ENCODE measurements around the gene USH1G.

USH1G gene

DNA sequence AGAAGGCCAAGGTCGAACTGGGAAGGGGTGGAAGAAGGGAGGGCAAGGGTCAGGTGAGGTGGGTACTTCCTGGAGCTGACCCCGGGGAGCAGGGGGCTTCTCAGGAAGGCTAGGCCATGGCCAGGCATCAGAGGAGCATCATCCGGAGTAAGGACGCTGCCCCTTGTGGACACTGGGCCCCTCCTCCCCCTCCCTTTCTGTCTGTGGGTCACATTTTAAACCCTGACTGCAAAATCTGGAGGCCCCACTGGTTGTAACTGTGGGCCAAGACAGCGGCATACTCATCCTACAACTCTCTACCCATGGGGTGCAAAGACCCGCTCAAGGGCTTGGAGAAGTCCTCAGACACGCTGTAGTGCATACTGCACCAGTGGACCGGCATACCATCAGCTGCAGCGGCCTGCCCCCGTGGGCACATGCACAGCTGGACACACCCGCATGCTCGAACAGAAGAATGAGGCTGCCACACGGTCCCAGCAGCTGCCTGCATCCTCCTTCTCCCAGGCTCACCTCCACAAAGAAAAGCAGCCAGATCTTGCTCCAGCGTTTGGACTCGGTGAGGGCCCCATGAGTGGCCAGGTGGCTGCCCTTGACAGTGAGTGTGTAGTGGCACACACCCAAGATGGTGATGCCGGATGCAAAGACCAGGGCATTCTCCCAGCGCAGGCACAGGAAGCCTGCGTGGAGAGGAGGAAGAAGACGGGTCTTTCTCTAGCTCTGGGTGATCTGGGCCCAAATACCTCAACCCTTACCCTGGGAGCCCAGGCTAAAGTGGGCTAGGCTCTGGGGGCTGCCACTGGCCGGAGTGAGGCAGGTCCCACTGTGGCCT lies 30.8 kb downstream of the USH1G start:
- H3K9me3 ChIP-seq (ENCODE audit: control insufficient read depth, insufficient read depth, low read length) = no peaks in the 10 kb centered on the region
- peak overlapping the region; percentile 63; the same call in 1 of the 2 replicates for H3K9ac ChIP-seq (ENCODE audit: low read depth, low read length)
- peaks cover 16% of the 10 kb centered on the region for H3K4me1 ChIP-seq (ENCODE audit: insufficient read depth, low read length)
- no peaks in the 10 kb centered on the region for H3K36me3 ChIP-seq (ENCODE audit: insufficient read depth, low read length)

DNA sequence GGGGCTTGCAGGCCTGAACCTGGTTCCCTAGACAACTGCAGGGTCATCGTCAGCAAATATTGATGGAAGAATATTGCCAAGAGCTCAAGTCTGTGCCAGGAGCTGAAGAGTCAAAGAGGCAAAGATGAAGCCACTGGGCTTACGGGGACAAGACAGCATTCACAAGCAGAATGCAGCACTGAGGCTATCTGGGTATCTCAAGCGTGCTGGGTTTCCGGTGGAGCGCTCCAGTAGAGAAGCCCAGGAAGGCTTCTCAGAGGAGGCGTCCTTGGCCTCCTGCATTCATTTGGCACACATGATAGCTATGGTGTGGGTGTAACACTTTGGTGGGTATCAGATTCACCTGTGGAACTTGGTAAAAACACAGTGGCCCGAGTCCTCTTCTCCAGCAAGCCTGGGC lies 32.5 kb downstream of the USH1G start:
- Histone ChIP-seq H3K4me1 (ENCODE audit: insufficient read depth, low read length) (peaks cover 16% of the 10 kb centered on the region), H3K9ac (ENCODE audit: low read depth, low read length) (no peak overlapping the region), H3K36me3 (ENCODE audit: insufficient read depth, low read length) (no peaks in the 10 kb centered on the region), H3K9me3 (ENCODE audit: control insufficient read depth, insufficient read depth, low read length) (no peaks in the 10 kb centered on the region)

DNA sequence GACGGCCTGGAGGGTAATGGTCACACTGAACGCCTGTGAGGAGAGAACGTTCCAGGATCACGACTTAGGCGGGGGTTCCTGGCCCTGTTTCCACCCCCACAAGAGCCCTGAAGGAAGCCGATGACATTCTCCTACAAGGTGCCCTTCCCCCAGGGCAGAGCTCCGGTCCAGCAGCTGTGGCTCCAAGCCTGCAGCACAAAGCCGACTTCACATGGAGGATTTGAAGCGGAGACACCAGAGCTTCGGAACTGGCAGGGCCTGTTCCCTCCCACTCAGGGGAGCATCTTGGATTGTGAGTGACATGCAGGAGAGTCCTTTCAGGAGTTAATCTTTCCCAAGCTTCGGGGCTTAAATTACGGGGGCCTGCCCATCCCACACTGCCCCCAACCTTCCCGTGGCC lies 34.6 kb downstream of the USH1G start:
- Histone ChIP-seq H3K4me1 (ENCODE audit: insufficient read depth, low read length) (peaks cover 13% of the 10 kb centered on the region), H3K36me3 (ENCODE audit: insufficient read depth, low read length) (no peaks in the 10 kb centered on the region), H3K9me3 (ENCODE audit: control insufficient read depth, insufficient read depth, low read length) (no peaks in the 10 kb centered on the region), H3K9ac (ENCODE audit: low read depth, low read length) (no peak overlapping the region)

DNA sequence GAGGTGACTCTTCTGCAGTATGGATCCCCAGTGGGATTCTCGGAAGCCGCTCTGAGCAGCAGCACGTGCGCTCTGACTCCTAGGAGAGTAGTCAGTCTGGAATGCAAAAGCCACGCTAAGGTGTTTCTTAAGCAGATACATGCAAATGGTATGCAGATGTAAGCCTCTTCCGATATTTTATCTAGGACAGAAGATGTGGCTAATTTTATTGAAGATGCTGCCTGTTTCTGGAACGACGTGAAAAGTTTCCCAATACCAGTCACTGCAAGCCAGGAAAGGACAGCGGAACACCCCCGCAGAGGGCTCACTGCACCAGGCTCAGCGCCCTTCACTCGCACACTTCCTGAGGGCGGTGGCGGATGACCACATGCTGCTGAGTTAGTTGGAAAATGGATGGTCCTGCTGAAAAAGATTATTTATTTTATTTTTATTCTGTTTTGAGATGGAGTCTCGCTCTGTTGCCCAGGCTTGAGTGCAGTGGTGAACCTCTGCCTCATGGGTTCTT lies 39.8 kb downstream of the USH1G start:
- Histone ChIP-seq H3K36me3 (ENCODE audit: insufficient read depth, low read length) (no peaks in the 10 kb centered on the region), H3K9me3 (ENCODE audit: control insufficient read depth, insufficient read depth, low read length) (no peaks in the 10 kb centered on the region)

DNA sequence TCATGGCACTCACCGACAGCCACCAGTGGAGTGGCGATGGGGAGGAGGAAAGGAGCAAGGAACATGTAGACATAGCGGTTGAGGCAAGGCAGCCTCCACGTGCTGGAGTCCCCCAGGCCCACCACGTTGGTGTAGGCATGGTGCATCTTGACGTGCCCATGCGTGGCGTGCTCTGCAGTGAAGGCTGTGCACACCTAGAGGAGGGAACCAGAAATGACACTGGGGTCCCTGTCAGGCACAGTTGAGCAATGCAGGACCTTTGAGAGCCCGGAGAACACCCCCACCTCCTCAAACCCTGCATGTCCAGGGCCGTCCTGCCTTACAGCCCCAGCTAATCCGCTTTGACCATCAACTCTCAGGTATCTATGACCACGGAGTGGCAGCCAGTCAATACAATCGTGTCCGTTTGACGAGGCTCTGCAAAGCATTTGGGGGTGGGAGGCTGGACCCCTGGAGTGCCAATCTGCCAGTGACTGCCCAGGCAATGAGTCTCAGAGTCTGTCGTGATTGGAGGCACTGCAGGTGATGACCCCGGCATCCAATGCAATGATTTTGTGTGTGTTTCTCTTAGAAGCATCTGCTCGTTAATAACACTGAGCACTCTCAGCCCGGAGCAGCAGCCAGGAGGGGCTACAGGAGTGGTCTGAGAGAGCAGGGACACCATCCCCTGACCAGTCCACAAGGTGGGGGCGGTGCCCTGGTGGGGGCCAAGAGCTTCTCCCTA lies 40.4 kb downstream of the USH1G start:
- no peaks in the 10 kb centered on the region for H3K36me3 ChIP-seq (ENCODE audit: insufficient read depth, low read length)
- peaks cover 10% of the 10 kb centered on the region; the same call in 1 of the 2 replicates for H3K4me1 ChIP-seq (ENCODE audit: insufficient read depth, low read length)
- H3K9me3 ChIP-seq (ENCODE audit: control insufficient read depth, insufficient read depth, low read length) = no peaks in the 10 kb centered on the region
- H3K9ac ChIP-seq (ENCODE audit: low read depth, low read length) = no peak overlapping the region

More for the DNA sequence above, 39.8 kb downstream of the USH1G start:
- Histone ChIP-seq H3K4me1 (ENCODE audit: insufficient read depth, low read length) (peaks cover 11% of the 10 kb centered on the region; the same call in 1 of the 2 replicates), H3K9ac (ENCODE audit: low read depth, low read length) (no peak overlapping the region)

DNA sequence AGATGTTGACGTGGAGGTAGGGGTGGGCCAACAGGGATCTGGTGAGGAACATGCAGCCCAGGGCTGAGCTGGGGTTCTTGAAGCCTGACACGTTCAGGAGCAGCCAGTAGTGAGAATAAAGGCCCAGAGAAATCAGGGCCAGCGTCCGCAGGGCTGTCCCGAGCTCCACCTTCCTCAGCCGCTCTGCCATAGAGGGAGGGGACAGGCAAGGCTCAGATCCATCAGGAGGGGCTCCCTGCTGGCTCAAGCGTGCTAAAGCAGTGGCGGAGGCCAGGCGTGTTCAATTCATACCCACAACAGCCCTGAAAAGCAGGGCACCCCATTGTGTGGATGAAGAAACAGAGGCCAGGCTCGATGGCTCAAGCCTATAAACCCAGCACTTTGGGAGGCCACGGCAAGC lies 42.0 kb downstream of the USH1G start:
- no peaks in the 10 kb centered on the region for H3K9me3 ChIP-seq (ENCODE audit: control insufficient read depth, insufficient read depth, low read length)

DNA sequence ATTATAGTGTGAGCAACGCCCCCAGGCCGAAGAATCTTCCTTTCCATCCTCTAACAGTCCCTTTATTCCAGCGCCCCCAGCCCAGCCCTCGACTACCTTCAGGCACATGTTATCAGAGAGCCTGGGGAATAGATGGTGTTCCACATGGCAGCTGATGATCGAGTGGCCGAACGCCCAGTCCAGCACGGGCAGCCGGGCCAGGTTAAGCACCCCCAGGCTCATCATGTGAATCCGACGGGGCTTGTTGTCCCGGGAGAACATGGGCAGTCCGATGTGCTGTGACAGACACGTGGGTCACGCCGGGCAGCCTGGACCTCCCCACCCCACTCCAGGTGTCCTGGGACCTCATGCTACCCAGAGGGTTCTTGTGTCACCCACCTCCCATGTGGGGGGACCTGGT lies 43.7 kb downstream of the USH1G start:
- peaks cover 14% of the 10 kb centered on the region; the same call in 1 of the 2 replicates for H3K4me1 ChIP-seq (ENCODE audit: insufficient read depth, low read length)
- no peak overlapping the region for H3K9ac ChIP-seq (ENCODE audit: low read depth, low read length)
- H3K36me3 ChIP-seq (ENCODE audit: insufficient read depth, low read length) = no peaks in the 10 kb centered on the region
- H3K9me3 ChIP-seq (ENCODE audit: control insufficient read depth, insufficient read depth, low read length) = no peaks in the 10 kb centered on the region

More for the DNA sequence above, 42.0 kb downstream of the USH1G start:
- H3K36me3 ChIP-seq (ENCODE audit: insufficient read depth, low read length) = no peaks in the 10 kb centered on the region
- peaks cover 12% of the 10 kb centered on the region; the same call in 1 of the 2 replicates for H3K4me1 ChIP-seq (ENCODE audit: insufficient read depth, low read length)
- no peak overlapping the region for H3K9ac ChIP-seq (ENCODE audit: low read depth, low read length)

DNA sequence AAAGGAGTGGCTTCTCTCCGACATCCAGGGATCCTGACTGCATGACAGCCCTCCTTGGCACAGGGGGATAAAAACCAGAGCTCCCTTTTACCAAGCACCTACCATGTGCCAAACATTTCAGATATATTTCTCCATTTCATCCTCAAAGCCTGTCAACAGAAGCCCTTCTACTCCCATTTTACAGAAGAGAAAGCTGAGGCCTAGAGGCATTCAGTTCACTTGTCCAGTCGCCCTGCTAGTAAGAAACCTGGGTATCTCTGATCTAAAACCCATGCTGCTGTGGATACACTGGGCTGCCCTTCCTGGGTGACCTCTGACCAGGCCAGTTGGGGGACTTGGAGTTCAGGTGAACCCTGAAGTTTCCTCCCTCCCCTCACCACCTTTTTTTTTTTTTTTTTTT lies 44.4 kb downstream of the USH1G start:
- Histone ChIP-seq H3K36me3 (ENCODE audit: insufficient read depth, low read length) (no peaks in the 10 kb centered on the region), H3K9me3 (ENCODE audit: control insufficient read depth, insufficient read depth, low read length) (no peaks in the 10 kb centered on the region), H3K4me1 (ENCODE audit: insufficient read depth, low read length) (peaks cover 18% of the 10 kb centered on the region), H3K9ac (ENCODE audit: low read depth, low read length) (no peak overlapping the region)

DNA sequence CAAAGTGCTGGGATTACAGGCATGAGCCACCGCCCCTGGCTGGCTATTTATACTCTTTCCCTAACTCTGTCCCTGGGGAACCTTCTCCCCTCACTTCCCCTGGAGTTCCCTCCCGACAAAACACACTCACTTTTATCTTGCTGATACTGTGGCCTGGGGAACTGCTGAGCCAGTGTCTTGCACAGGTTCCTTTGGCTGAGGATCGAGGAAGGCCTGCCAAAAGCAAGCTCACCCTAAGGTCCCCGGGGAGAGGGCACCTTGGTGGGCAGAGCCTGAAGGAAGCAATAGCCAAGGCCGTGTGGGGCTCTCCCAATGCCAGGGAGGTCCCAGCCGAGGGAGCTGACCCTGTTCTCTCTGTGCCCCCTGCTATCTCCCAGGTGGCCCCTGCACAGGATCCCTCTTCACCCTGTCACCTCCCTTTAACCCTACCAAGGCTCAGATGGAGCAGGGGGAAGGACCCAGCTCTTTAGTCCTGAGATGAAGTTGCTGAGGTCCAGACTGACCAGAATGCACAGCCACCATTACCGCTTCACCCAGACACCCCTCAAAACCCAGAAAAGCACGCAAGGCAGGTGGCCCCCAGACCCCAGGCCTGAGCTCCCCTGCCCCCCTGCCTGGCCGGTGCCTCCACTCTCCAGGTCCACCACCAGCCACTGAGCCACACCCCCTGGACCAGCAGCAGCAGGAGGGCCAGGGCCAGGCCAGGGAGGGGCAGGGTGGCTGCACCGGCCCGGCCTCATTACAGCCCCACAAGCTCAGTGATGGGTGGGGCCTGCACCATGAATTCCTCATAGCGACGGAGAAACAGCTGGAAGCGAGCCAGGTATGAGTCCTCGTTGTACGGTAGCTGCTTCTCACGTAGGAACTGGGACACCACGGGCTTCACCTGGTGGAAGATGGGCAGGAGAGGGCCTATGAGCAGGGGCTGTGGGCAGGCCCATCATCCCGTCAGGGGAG lies 45.2 kb downstream of the USH1G start:
- Histone ChIP-seq H3K9me3 (ENCODE audit: control insufficient read depth, insufficient read depth, low read length) (no peaks in the 10 kb centered on the region), H3K9ac (ENCODE audit: low read depth, low read length) (no peak overlapping the region)

DNA sequence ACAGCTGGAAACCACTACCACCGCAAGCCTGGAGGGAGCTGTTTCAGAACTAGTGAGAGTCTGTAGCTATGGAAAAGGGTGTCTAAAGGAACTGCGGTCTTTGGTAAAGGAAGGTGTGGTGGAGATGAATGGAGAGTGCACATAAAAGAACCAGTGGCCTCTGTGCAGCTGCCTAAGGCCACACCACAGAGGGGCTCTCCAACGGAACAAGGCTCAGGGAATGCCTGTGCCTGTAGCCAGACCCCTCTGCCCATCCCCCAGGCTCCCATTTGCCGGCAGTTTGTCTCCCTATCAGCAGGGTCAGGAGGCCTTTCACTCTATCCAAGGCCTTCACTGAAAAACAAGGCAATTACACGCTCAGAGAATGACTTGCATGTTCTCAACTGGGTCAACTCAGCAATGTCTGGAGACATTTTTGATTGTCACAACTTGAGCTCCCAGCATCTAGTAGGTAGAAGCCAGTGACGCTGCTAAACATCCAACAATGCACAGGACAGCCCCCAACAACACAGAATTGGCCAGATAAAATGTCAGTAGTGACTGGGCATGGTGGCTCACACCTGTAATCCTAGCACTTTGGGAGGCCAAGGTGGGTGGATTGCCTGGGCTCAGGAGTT lies 47.0 kb downstream of the USH1G start:
- Histone ChIP-seq H3K36me3 (ENCODE audit: insufficient read depth, low read length) (no peaks in the 10 kb centered on the region; the same call in 1 of the 2 replicates), H3K9ac (ENCODE audit: low read depth, low read length) (no peak overlapping the region), H3K9me3 (ENCODE audit: control insufficient read depth, insufficient read depth, low read length) (no peaks in the 10 kb centered on the region), H3K4me1 (ENCODE audit: insufficient read depth, low read length) (peaks cover 9% of the 10 kb centered on the region)

More for the DNA sequence above, 45.2 kb downstream of the USH1G start:
- Histone ChIP-seq H3K4me1 (ENCODE audit: insufficient read depth, low read length) (peaks cover 13% of the 10 kb centered on the region), H3K36me3 (ENCODE audit: insufficient read depth, low read length) (no peaks in the 10 kb centered on the region)

DNA sequence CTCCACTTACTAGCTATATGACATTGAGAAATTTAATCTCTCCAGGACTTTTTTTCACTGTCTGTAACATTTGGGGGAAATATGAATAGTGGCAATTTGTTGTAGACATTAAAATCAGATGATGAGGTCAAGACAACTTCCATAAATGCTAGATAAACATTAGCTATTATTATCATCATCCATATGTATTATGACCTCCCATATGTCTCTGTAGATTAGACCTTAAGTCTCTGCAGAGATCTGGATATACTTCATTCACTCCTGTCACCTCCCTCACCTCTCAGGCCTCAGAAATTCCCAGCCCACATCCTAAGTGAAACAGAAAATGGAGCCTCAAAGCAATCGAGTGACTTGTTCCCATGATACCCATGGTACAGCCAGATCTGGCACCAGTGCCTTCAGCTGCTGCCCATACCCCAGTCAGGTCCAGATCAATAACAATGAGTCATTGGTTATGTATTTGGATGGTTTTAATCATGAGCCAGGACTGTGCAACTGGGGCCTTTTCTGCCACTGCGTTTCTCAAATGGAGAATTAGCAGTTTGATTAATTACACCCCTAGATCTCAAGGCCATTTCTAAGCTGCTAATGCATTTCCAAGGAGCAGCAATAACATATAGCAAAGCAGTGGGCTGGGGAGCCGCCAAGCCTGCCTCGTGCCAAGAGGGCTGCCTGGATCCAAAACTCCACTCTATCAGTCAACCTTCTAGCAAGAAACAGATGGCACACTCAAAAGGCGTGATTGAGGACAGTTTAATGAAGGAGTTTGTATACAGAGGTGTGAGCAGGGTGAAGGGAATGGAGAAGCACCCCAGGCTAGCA lies 47.7 kb downstream of the USH1G start:
- no peak overlapping the region for H3K9ac ChIP-seq (ENCODE audit: low read depth, low read length)
- peaks cover 9% of the 10 kb centered on the region for H3K4me1 ChIP-seq (ENCODE audit: insufficient read depth, low read length)
- H3K9me3 ChIP-seq (ENCODE audit: control insufficient read depth, insufficient read depth, low read length) = no peaks in the 10 kb centered on the region
- H3K36me3 ChIP-seq (ENCODE audit: insufficient read depth, low read length) = no peaks in the 10 kb centered on the region; the same call in 1 of the 2 replicates

DNA sequence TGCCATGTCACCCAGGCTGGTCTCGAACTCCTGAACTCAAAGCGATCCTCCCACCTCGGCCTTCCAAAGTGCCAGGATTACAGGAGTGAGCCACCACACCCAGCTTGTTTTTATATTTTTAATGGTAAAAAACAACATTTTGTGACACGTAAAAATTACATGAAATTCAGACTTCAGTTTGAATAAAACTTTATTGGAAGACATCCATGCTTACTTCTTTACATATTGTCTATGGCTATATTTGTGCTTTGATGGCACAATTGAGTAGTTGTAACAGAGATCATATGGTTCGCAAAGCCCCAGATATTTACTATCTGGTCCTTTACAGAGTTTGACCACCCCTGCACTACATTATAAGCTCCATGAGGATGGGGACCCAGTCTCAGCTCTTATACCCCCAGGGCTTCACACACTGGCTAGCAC lies 48.4 kb downstream of the USH1G start:
- Histone ChIP-seq H3K4me1 (ENCODE audit: insufficient read depth, low read length) (peaks cover 9% of the 10 kb centered on the region), H3K9ac (ENCODE audit: low read depth, low read length) (no peak overlapping the region)

More for the DNA sequence above, 48.4 kb downstream of the USH1G start:
- Histone ChIP-seq H3K36me3 (ENCODE audit: insufficient read depth, low read length) (no peaks in the 10 kb centered on the region; the same call in 1 of the 2 replicates), H3K9me3 (ENCODE audit: control insufficient read depth, insufficient read depth, low read length) (no peaks in the 10 kb centered on the region)

Measured in ES-I3 (cell line).